Inflammatory macrophage treated with lipopolysaccharide for 4 hours (primary cell): Measurements from ENCODE around the gene SLC1A6.
"Not testable (repeated sequence)": the region's sequence is repeated elsewhere in the genome, so short reads cannot be mapped to it uniquely, and the experiment has no call there.

Experiments used
- DNase-seq: peaks from one replicate; pipeline ENCODE4 v3.0.0-alpha.2; 2020

Gene SLC1A6

GRCh38 chr19:14979476-14980255 lies at the start of gene SLC1A6:
Gene SLC1A6, minus strand, starts transcription at chr19:14979864. Its CDS starts 6,954 bp downstream, at chr19:14972910.
- no peak for DNase-seq

- DNase-seq = no peak
Observed at GRCh38 chr19:15028490-15028889, 48.8 kb upstream of the SLC1A6 start.

- DNase-seq = peak; percentile 3
Observed at GRCh38 chr19:15025217-15025616, 45.6 kb upstream of the SLC1A6 start.

GRCh38 chr19:15022752-15023151 lies 43.1 kb upstream of the SLC1A6 start:
- no peak for DNase-seq

- no peak for DNase-seq
Observed at GRCh38 chr19:15021286-15022007, 41.8 kb upstream of the SLC1A6 start.

GRCh38 chr19:15018836-15019235 lies 39.2 kb upstream of the SLC1A6 start:
- DNase-seq = not testable (repeated sequence)

- peak; percentile 1 for DNase-seq
Observed at GRCh38 chr19:15015946-15016542, 36.4 kb upstream of the SLC1A6 start.

- DNase-seq = no peak
Observed at GRCh38 chr19:15014579-15014978, 34.9 kb upstream of the SLC1A6 start.

- no peak for DNase-seq
Observed at GRCh38 chr19:15010501-15011300, 31.0 kb upstream of the SLC1A6 start.

GRCh38 chr19:15008308-15008707 lies 28.6 kb upstream of the SLC1A6 start:
- DNase-seq = no peak

GRCh38 chr19:14997981-14998380 lies 18.3 kb upstream of the SLC1A6 start:
- no peak for DNase-seq

- DNase-seq = no peak
Observed at GRCh38 chr19:14992780-14993179, 13.1 kb upstream of the SLC1A6 start.

- DNase-seq = no peak
Observed at GRCh38 chr19:14985133-14985532, 5.5 kb upstream of the SLC1A6 start.

GRCh38 chr19:14978161-14978776 lies 1.4 kb downstream of the SLC1A6 start:
- no peak for DNase-seq

- no peak for DNase-seq
Observed at GRCh38 chr19:14977128-14977527, 2.5 kb downstream of the SLC1A6 start.

GRCh38 chr19:14974488-14974887 lies 5.2 kb downstream of the SLC1A6 start:
- no peak for DNase-seq

- DNase-seq = no peak
Observed at GRCh38 chr19:14972676-14973075, 7.0 kb downstream of the SLC1A6 start.

GRCh38 chr19:14971474-14971873 lies 8.2 kb downstream of the SLC1A6 start:
- DNase-seq = no peak

GRCh38 chr19:14968247-14968646 lies 11.4 kb downstream of the SLC1A6 start:
- no peak for DNase-seq

- DNase-seq = no peak
Observed at GRCh38 chr19:14961956-14962685, 17.5 kb downstream of the SLC1A6 start.

- no peak for DNase-seq
Observed at GRCh38 chr19:14959263-14959662, 20.4 kb downstream of the SLC1A6 start.

GRCh38 chr19:14957464-14957863 lies 22.2 kb downstream of the SLC1A6 start:
- no peak for DNase-seq
